GM12878 (cell line): ENCODE measurements around the gene CRB1.

ENCODE experiments used
- NR2C1 ChIP-seq: fragments of 450-650 bp; IDR thresholded peaks from 2 replicates; pipeline ENCODE4 v1.6.1; 2017; ENCODE audit warnings: antibody characterized with exemption, mild to moderate bottlenecking, moderate library complexity
- SIN3A ChIP-seq: IDR thresholded peaks from 2 replicates; pipeline ENCODE4 v1.6.1; 2012; ENCODE audit warnings: low read depth, low read length, improper control_type of control experiment
- SIX5 ChIP-seq: IDR thresholded peaks from 2 replicates; pipeline ENCODE4 v1.6.1; 2011; ENCODE audit warnings: mild to moderate bottlenecking, low read depth, low read length, moderate library complexity; ENCODE audit not compliant: severe bottlenecking
- SRF ChIP-seq, 2 experiments: IDR thresholded peaks; 2 replicates each; pipeline ENCODE4 v1.6.1; 2011; ENCODE audit warnings: low read depth in 2 of 2, low read length in 2 of 2, mild to moderate bottlenecking in 1 of 2, moderate library complexity in 1 of 2
- TAF1 ChIP-seq: IDR thresholded peaks from 2 replicates; pipeline ENCODE4 v1.6.1; 2011; ENCODE audit warnings: mild to moderate bottlenecking, low read depth, low read length, borderline replicate concordance

GRCh38 chr1:197472141-197472540 lies 204.1 kb downstream of the CRB1 start:
- TF ChIP-seq SIX5 (no peak), TAF1 (no peak), NR2C1 (no peak), SRF (IDR thresholded peaks at IDR 0.05; ENCODE audit: low read depth in 2 of 2, low read length in 2 of 2) (no peak), SIN3A (no peak)
